ENCODE measurements around the gene SGSH. TPM values are rescaled to one million over a fixed set of nuclear protein-coding genes. Genes with fewer than 3 reads are reported as not detected.
"Not testable (repeated sequence)": the region's sequence is repeated elsewhere in the genome, so short reads cannot be mapped to it uniquely, and the experiment has no call there.

SGSH gene
- polyA plus RNA-seq, 1 donor: 19.7 TPM

GRCh38 chr17:80253631-80254395, 33.7 kb upstream of the SGSH start:
- DNase-seq (ENCODE audit: low read depth): no peak

- DNase-seq (ENCODE audit: low read depth): no peak
These were observed 32.7 kb upstream of the SGSH start for GRCh38 chr17:80252871-80253270.

- DNase-seq (ENCODE audit: low read depth): no peak
These were observed 31.8 kb upstream of the SGSH start for GRCh38 chr17:80251966-80252365.

- no peak for DNase-seq (ENCODE audit: low read depth)
These were observed 29.0 kb upstream of the SGSH start for GRCh38 chr17:80248894-80249710.

- no peak for DNase-seq (ENCODE audit: low read depth)
These were observed 28.1 kb upstream of the SGSH start for GRCh38 chr17:80248001-80248893.

- no peak for DNase-seq (ENCODE audit: low read depth)
These were observed 27.4 kb upstream of the SGSH start for GRCh38 chr17:80247561-80247960.

- no peak for DNase-seq (ENCODE audit: low read depth)
These were observed 26.6 kb upstream of the SGSH start for GRCh38 chr17:80246726-80247125.

GRCh38 chr17:80246266-80246681, 26.1 kb upstream of the SGSH start:
- no peak for DNase-seq (ENCODE audit: low read depth)

- DNase-seq (ENCODE audit: low read depth): no peak
These were observed 25.6 kb upstream of the SGSH start for GRCh38 chr17:80245566-80246265.

GRCh38 chr17:80244871-80245509, 24.9 kb upstream of the SGSH start:
- DNase-seq (ENCODE audit: low read depth): no peak

- DNase-seq (ENCODE audit: low read depth): not testable (repeated sequence)
These were observed 24.3 kb upstream of the SGSH start for GRCh38 chr17:80244448-80244847.

GRCh38 chr17:80243526-80244433, 23.6 kb upstream of the SGSH start:
- no peak for DNase-seq (ENCODE audit: low read depth)

- no peak for DNase-seq (ENCODE audit: low read depth)
These were observed 22.4 kb upstream of the SGSH start for GRCh38 chr17:80242505-80242904.

- no peak for DNase-seq (ENCODE audit: low read depth)
These were observed 17.3 kb upstream of the SGSH start for GRCh38 chr17:80237386-80237785.

- DNase-seq (ENCODE audit: low read depth): no peak
These were observed 16.8 kb upstream of the SGSH start for GRCh38 chr17:80236911-80237310.

GRCh38 chr17:80233202-80233601, 13.1 kb upstream of the SGSH start:
- DNase-seq (ENCODE audit: low read depth): no peak

- DNase-seq (ENCODE audit: low read depth): no peak
These were observed 12.3 kb upstream of the SGSH start for GRCh38 chr17:80232438-80232837.

GRCh38 chr17:80229011-80229410, 8.9 kb upstream of the SGSH start:
- no peak for DNase-seq (ENCODE audit: low read depth)

- DNase-seq (ENCODE audit: low read depth): no peak
These were observed 8.3 kb upstream of the SGSH start for GRCh38 chr17:80228477-80228876.

GRCh38 chr17:80227666-80228065, 7.5 kb upstream of the SGSH start:
- no peak for DNase-seq (ENCODE audit: low read depth)

All from forelimb muscle (tissue), 1 donor.